Measurements from ENCODE around the gene BAD.

- TF ChIP-seq EZH2phosphoT487 (IDR thresholded peaks at IDR 0.05; ENCODE audit: borderline replicate concordance, low read depth, low read length): no peak
- no peak for TF ChIP-seq CTCF (conservative IDR thresholded peaks at IDR 0.05; ENCODE audit: low read length)
These were observed 24.2 kb downstream of the BAD start for GRCh38 chr11:64260147-64260708.

All from OCI-LY7 (cell line).